Tibial artery (tissue), 4 donors: ENCODE data around the gene NLGN1.

Experiments used
- DNase-seq, 2 donors: peaks; one replicate each; pipeline ENCODE4 v3.0.0-alpha.2; 2019
- H3K27ac ChIP-seq, 2 donors: fragments of 200-600 bp; sonication (generic) in 1 of 2; 1 replicate in 1 of 2; 2 replicates in 1 of 2; pipeline ENCODE4 v1.5.1; 2018 to 2019; ENCODE audit warnings: mild to moderate bottlenecking in 1 of 2
- H3K27me3 ChIP-seq, 2 donors: fragments of 200-600 bp; sonication (generic) in 1 of 2; one replicate each; pipeline versions ENCODE4 v1.5.1 to v1.6.0; 2016 to 2019
- H3K36me3 ChIP-seq, 3 donors: fragments of 200-600 bp; sonication (generic) in 2 of 3; one replicate each; pipeline ENCODE4 v1.5.1; 2016 to 2019; ENCODE audit warnings: mild to moderate bottlenecking in 2 of 3
- H3K4me1 ChIP-seq, 4 donors: fragments of 200-600 bp; sonication (generic) in 2 of 4; 1 replicate in 3 of 4; 2 replicates in 1 of 4; pipeline ENCODE4 v1.5.1; 2016 to 2019
- H3K4me3 ChIP-seq, 2 donors: fragments of 200-600 bp; sonication (generic) in 1 of 2; 1 replicate in 1 of 2; 2 replicates in 1 of 2; pipeline ENCODE4 v1.5.1; 2018 to 2019; ENCODE audit warnings: mild to moderate bottlenecking in 2 of 2
- H3K9me3 ChIP-seq, 3 donors: fragments of 200-600 bp; sonication (generic) in 1 of 3; one replicate each; pipeline ENCODE4 v1.5.1; 2016 to 2019
- CTCF ChIP-seq, 2 experiments: fragments of 200-600 bp in 1 of 2; fragments of 450-650 bp in 1 of 2; IDR thresholded peaks; one replicate each; pipeline ENCODE4 v1.5.1; 2017 to 2019; ENCODE audit warnings: antibody characterized with exemption in 2 of 2, mild to moderate bottlenecking in 1 of 2, moderate library complexity in 1 of 2
- intact Hi-C: fragments of 100-400 bp; cut with DNase I; formaldehyde crosslinking; loops from one replicate; pipeline ENCODE4 v1.15.0; 2023; ENCODE audit warnings: low total_unique reads

NLGN1 gene

GRCh38 chr3:174062923-174063322, 665.4 kb downstream of the NLGN1 start:
- no peak for TF ChIP-seq CTCF (IDR thresholded peaks at IDR 0.05)
- H3K27ac ChIP-seq: no peak overlapping the region
- peaks cover 0 to 14% (median 0%) of the 10 kb centered on the region in 3 donors for H3K9me3 ChIP-seq
- H3K4me1 ChIP-seq: no peaks in the 10 kb centered on the region
- intact Hi-C loops: no loop called here
- no peaks in the 10 kb centered on the region for H3K36me3 ChIP-seq
- H3K27me3 ChIP-seq: no peaks in the 10 kb centered on the region
- H3K4me3 ChIP-seq: no peak overlapping the region
- no peak for DNase-seq

- intact Hi-C loops: no loop called here
- Histone ChIP-seq H3K27ac (no peak overlapping the region), H3K4me1 (no peaks in the 10 kb centered on the region), H3K9me3 (peaks cover 0 to 10% (median 0%) of the 10 kb centered on the region in 3 donors), H3K27me3 (no peaks in the 10 kb centered on the region), H3K4me3 (no peak overlapping the region), H3K36me3 (no peaks in the 10 kb centered on the region)
- DNase-seq: no peak
- TF ChIP-seq CTCF (IDR thresholded peaks at IDR 0.05): no peak
Observed at GRCh38 chr3:174068035-174068434, 670.5 kb downstream of the NLGN1 start.

- intact Hi-C loops: no loop called here
- no peaks in the 10 kb centered on the region for H3K36me3 ChIP-seq
- TF ChIP-seq CTCF (IDR thresholded peaks at IDR 0.05): no peak
Observed at GRCh38 chr3:174072675-174073074, 675.1 kb downstream of the NLGN1 start.

GRCh38 chr3:174083706-174084105, 686.2 kb downstream of the NLGN1 start:
- H3K9me3 ChIP-seq: no peaks in the 10 kb centered on the region
- no peaks in the 10 kb centered on the region for H3K27me3 ChIP-seq
- no peak for DNase-seq
- H3K27ac ChIP-seq: no peak overlapping the region
- intact Hi-C loops: no loop called here
- TF ChIP-seq CTCF (IDR thresholded peaks at IDR 0.05): no peak
- H3K4me3 ChIP-seq: no peak overlapping the region
- no peaks in the 10 kb centered on the region for H3K4me1 ChIP-seq
- no peaks in the 10 kb centered on the region for H3K36me3 ChIP-seq

More at GRCh38 chr3:174072675-174073074, 675.1 kb downstream of the NLGN1 start:
- H3K27ac ChIP-seq: no peak overlapping the region
- H3K9me3 ChIP-seq: no peaks in the 10 kb centered on the region
- DNase-seq: no peak
- no peaks in the 10 kb centered on the region for H3K27me3 ChIP-seq
- H3K4me3 ChIP-seq: no peak overlapping the region
- no peaks in the 10 kb centered on the region for H3K4me1 ChIP-seq

- no peaks in the 10 kb centered on the region for H3K9me3 ChIP-seq
- peaks cover 0 to 23% (median 8%) of the 10 kb centered on the region in 4 donors for H3K4me1 ChIP-seq
- no peaks in the 10 kb centered on the region for H3K27me3 ChIP-seq
- no peak for DNase-seq
- H3K4me3 ChIP-seq: no peak overlapping the region
- no peaks in the 10 kb centered on the region for H3K36me3 ChIP-seq
- intact Hi-C loops: no loop called here
- no peak overlapping the region for H3K27ac ChIP-seq
- TF ChIP-seq CTCF (IDR thresholded peaks at IDR 0.05): no peak
Observed at GRCh38 chr3:174089592-174089991, 692.0 kb downstream of the NLGN1 start.

GRCh38 chr3:174094669-174095068, 697.1 kb downstream of the NLGN1 start:
- no peak overlapping the region for H3K4me3 ChIP-seq
- no peaks in the 10 kb centered on the region for H3K9me3 ChIP-seq
- no peak overlapping the region for H3K27ac ChIP-seq
- TF ChIP-seq CTCF (IDR thresholded peaks at IDR 0.05): no peak
- no peaks in the 10 kb centered on the region for H3K27me3 ChIP-seq
- peaks cover 0 to 30% (median 8%) of the 10 kb centered on the region in 4 donors for H3K4me1 ChIP-seq
- DNase-seq: no peak
- intact Hi-C loops: no loop called here
- no peaks in the 10 kb centered on the region for H3K36me3 ChIP-seq
